PC-3 (cell line): ENCODE data around the gene TENM4. TPM values are rescaled to one million over a fixed set of nuclear protein-coding genes. Genes with fewer than 3 reads are reported as not detected.

Experiments used
- ATAC-seq: fragments of 200-7000 bp; cut with Tn5 transposase; 2 replicates; pipeline ENCODE4 v1.9.1; 2020; ENCODE audit warnings: mild to moderate bottlenecking, moderate library complexity
- BruUV-seq: library from RNA; stranded (reverse); fragments of 400-500 nt; replicated peaks from 2 replicates; lab custom pipeline; 2021; lab: Mats Ljungman, UMichigan
- CTCF ChIA-PET: fragments of 300-600 bp; sonication (Branson Sonifier 250); formaldehyde crosslinking; loops from one replicate; lab custom pipeline; 2022; ENCODE audit warnings: antibody characterized with exemption; lab: Charles Lee
- POLR2A ChIA-PET: fragments of 300-600 bp; sonication (Branson Sonifier 250); formaldehyde crosslinking; loops from one replicate; lab custom pipeline; 2022; ENCODE audit warnings: antibody characterized with exemption; ENCODE audit not compliant: unreplicated experiment; lab: Charles Lee
- DNase-seq: peaks from one replicate; pipeline ENCODE4 v3.0.0-alpha.2; 2015
- H2AFZ ChIP-seq: fragments of 300-600 bp; sonication (generic); 2 replicates; pipeline ENCODE4 v1.6.0; 2016; ENCODE audit warnings: antibody characterized with exemption, low read length
- H3F3A ChIP-seq: fragments of 300-600 bp; sonication (generic); one replicate; pipeline ENCODE4 v1.6.0; 2017; ENCODE audit warnings: antibody characterized with exemption, low read length, control low read depth, mild to moderate bottlenecking; ENCODE audit not compliant: unreplicated experiment
- H3K27ac ChIP-seq: fragments of 300-600 bp; sonication (generic); 2 replicates; pipeline ENCODE4 v1.5.1; 2016; ENCODE audit warnings: mild to moderate bottlenecking, low read length
- H3K27me3 ChIP-seq: fragments of 300-600 bp; sonication (generic); 2 replicates; pipeline ENCODE4 v1.6.1; 2016; ENCODE audit warnings: low read length, mixed read lengths
- H3K36me3 ChIP-seq: fragments of 300-600 bp; sonication (generic); 2 replicates; pipeline ENCODE4 v1.6.1; 2016; ENCODE audit warnings: low read depth, mixed run types, low read length, mixed read lengths
- H3K4me1 ChIP-seq: fragments of 300-600 bp; sonication (generic); 2 replicates; pipeline ENCODE4 v1.5.1; 2016; ENCODE audit warnings: low read length; ENCODE audit not compliant: insufficient read depth
- H3K4me2 ChIP-seq: fragments of 300-600 bp; sonication (generic); 2 replicates; pipeline ENCODE4 v1.6.0; 2016; ENCODE audit warnings: low read length
- H3K4me3 ChIP-seq: fragments of 300-600 bp; sonication (generic); 2 replicates; pipeline ENCODE4 v1.5.1; 2016; ENCODE audit warnings: mild to moderate bottlenecking, low read length, mixed read lengths
- H3K79me2 ChIP-seq: fragments of 300-600 bp; sonication (generic); 2 replicates; pipeline ENCODE4 v1.6.1; 2017; ENCODE audit warnings: low read length, mixed read lengths
- H3K9ac ChIP-seq: fragments of 300-600 bp; sonication (generic); 2 replicates; pipeline ENCODE4 v1.6.0; 2016; ENCODE audit warnings: mild to moderate bottlenecking, low read length
- H3K9me2 ChIP-seq: fragments of 300-600 bp; sonication (generic); replicated peaks from 2 replicates; pipeline ENCODE4 v1.6.1; 2016; ENCODE audit warnings: mixed run types, low read length, mixed read lengths
- H3K9me3 ChIP-seq: fragments of 300-600 bp; sonication (generic); 2 replicates; pipeline ENCODE4 v1.6.1; 2016; ENCODE audit warnings: low read length, mixed read lengths
- H4K20me1 ChIP-seq: fragments of 300-600 bp; sonication (generic); 2 replicates; pipeline ENCODE4 v1.6.1; 2016; ENCODE audit warnings: low read length, mixed read lengths
- EZH2 ChIP-seq: fragments of 300-600 bp; sonication (generic); IDR thresholded peaks from one replicate; pipeline ENCODE4 v1.6.1; 2017; ENCODE audit warnings: antibody characterized with exemption, mild to moderate bottlenecking, low read length; ENCODE audit not compliant: unreplicated experiment
- EZH2phosphoT487 ChIP-seq: fragments of 300-600 bp; sonication (generic); IDR thresholded peaks from 2 replicates; pipeline ENCODE4 v1.6.1; 2018; ENCODE audit warnings: mild to moderate bottlenecking, antibody characterized with exemption, low read length, borderline replicate concordance
- intact Hi-C: fragments of 100-400 bp; cut with micrococcal nuclease; formaldehyde crosslinking; loops from 2 replicates; pipeline ENCODE4 v1.9.0; 2023
- total RNA-seq: library from RNA; depleted of rRNA; stranded (reverse); fragments of >200 nt; gene quantifications from 2 replicates; pipeline ENCODE4 v1.2.3, GENCODE V29; 2014
- TF ChIP-seq, protein P1 (sequence below): fragments of 300-600 bp; sonication (generic); conservative IDR thresholded peaks from 2 replicates; pipeline ENCODE4 v1.5.1; 2017; ENCODE audit warnings: antibody characterized with exemption, low read depth, mild to moderate bottlenecking, low read length

Gene TENM4
- total RNA-seq, 1 experiment from 2014 or later: 19.7 TPM

DNA sequence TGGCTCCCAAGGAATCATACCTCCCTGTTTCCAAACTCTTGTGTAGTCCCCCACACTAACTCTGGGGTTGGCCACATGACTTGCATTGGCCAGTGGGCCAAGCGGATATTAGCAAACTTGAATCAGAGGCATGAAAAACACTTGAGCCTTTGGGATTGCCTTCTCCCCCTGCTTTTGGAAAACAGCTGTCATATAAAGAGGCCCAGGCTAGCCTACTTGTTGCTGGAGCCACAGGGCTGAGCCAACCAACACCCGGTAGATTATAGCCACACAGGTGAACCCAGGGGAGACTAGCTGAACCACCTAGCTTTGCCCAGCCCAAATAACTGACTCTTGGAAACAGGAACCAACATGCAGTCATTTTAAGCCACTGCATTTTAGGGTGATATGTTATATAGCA is 354.8 kb downstream of the TENM4 start:
- Histone ChIP-seq H3K36me3 (no peaks in the 10 kb centered on the region), H3F3A (no peaks in the 10 kb centered on the region), H3K9me2 (no peaks in the 10 kb centered on the region), H3K27me3 (no peaks in the 10 kb centered on the region), H3K9ac (no peak overlapping the region), H2AFZ (no peak overlapping the region), H3K9me3 (no peaks in the 10 kb centered on the region), H3K79me2 (no peaks in the 10 kb centered on the region), H4K20me1 (no peaks in the 10 kb centered on the region), H3K4me1 (peaks cover 28% of the 10 kb centered on the region), H3K27ac (no peak overlapping the region), H3K4me3 (no peak overlapping the region), H3K4me2 (no peak overlapping the region)
- BruUV-seq: no TSS peak
- ChIA-PET CTCF (no interaction called here), POLR2A (no interaction called here)
- DNase-seq (no peak), ATAC-seq (no peak)
- TF ChIP-seq, protein P1, sequence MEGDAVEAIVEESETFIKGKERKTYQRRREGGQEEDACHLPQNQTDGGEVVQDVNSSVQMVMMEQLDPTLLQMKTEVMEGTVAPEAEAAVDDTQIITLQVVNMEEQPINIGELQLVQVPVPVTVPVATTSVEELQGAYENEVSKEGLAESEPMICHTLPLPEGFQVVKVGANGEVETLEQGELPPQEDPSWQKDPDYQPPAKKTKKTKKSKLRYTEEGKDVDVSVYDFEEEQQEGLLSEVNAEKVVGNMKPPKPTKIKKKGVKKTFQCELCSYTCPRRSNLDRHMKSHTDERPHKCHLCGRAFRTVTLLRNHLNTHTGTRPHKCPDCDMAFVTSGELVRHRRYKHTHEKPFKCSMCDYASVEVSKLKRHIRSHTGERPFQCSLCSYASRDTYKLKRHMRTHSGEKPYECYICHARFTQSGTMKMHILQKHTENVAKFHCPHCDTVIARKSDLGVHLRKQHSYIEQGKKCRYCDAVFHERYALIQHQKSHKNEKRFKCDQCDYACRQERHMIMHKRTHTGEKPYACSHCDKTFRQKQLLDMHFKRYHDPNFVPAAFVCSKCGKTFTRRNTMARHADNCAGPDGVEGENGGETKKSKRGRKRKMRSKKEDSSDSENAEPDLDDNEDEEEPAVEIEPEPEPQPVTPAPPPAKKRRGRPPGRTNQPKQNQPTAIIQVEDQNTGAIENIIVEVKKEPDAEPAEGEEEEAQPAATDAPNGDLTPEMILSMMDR: no peak
- TF ChIP-seq EZH2phosphoT487 (no peak), EZH2 (no peak)
- intact Hi-C loops: no loop called here

DNA sequence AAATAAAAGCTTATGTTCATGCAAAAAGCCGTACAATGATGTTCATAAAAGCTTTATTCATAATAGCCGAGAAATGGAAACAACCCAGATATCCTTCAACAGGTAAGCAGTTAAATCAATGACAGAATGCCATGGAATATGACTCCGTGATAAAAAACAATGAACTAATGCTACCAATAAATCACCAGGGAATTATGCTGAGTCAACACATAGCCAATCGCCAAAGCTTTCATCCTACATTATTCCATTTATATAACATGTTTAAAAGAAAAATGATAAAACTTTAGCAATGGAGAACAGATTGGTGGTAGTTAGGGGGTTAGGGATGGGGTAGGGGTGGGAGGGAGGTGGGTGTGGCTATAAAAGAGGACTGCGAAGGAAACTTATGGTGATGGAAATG is 356.4 kb downstream of the TENM4 start:
- Histone ChIP-seq H3K79me2 (no peaks in the 10 kb centered on the region), H3K4me2 (no peak overlapping the region), H2AFZ (no peak overlapping the region), H3K9me3 (no peaks in the 10 kb centered on the region), H3K36me3 (no peaks in the 10 kb centered on the region), H3K9me2 (no peaks in the 10 kb centered on the region), H3K27me3 (no peaks in the 10 kb centered on the region), H3F3A (no peaks in the 10 kb centered on the region), H4K20me1 (no peaks in the 10 kb centered on the region), H3K4me3 (no peak overlapping the region), H3K27ac (no peak overlapping the region), H3K9ac (no peak overlapping the region), H3K4me1 (peaks cover 22% of the 10 kb centered on the region)
- no peak for TF ChIP-seq EZH2phosphoT487
- POLR2A ChIA-PET: no interaction called here
- intact Hi-C loops: no loop called here
- DNase-seq: no peak
- no TSS peak for BruUV-seq
- CTCF ChIA-PET: no interaction called here
- no peak for ATAC-seq

DNA sequence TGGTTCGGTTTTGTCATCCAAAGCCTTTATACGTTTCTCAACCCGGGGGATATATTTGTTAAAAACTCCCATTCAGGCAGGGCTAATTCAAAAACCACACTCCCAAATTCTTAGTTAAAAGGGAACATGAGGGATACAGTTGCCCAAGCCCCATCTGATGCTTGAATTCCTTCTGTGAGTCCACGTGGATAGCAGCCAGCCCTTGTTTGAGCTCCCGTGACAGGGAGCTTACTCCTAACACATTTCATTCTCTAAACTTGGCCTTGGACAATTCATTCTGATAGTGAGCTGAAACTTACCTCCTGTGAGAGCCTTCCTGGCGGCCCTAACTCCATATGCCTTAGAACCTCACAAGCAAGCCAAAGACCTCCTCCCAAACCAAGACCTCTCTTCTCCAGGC is 357.5 kb downstream of the TENM4 start:
- Histone ChIP-seq H4K20me1 (no peaks in the 10 kb centered on the region), H3K36me3 (no peaks in the 10 kb centered on the region), H2AFZ (no peak overlapping the region), H3K9ac (no peak overlapping the region), H3K27me3 (no peaks in the 10 kb centered on the region), H3K9me3 (no peaks in the 10 kb centered on the region), H3K4me2 (no peak overlapping the region), H3K79me2 (no peaks in the 10 kb centered on the region), H3K4me1 (peaks cover 16% of the 10 kb centered on the region), H3F3A (no peaks in the 10 kb centered on the region), H3K27ac (no peak overlapping the region), H3K9me2 (no peaks in the 10 kb centered on the region), H3K4me3 (no peak overlapping the region)
- CTCF ChIA-PET: no interaction called here
- no peak for DNase-seq
- no peak for ATAC-seq
- TF ChIP-seq, protein P1: no peak
- TF ChIP-seq EZH2phosphoT487 (no peak), EZH2 (no peak)
- POLR2A ChIA-PET: no interaction called here
- no TSS peak for BruUV-seq
- intact Hi-C loops: no loop called here
